Spleen (tissue), 11 donors: ENCODE measurements around the gene TUBB4A. TPM values are rescaled to one million over a fixed set of nuclear protein-coding genes. Genes with fewer than 3 reads are reported as not detected.
"Not testable (repeated sequence)": the region's sequence is repeated elsewhere in the genome, so short reads cannot be mapped to it uniquely, and the experiment has no call there.

Source experiments
- DNase-seq: peaks from one replicate; pipeline ENCODE4 v3.0.0-alpha.2; 2020
- H3K27ac ChIP-seq, 8 donors: fragments of 200-600 bp; sonication (generic) in 7 of 8; 1 replicate in 4 of 8; 2 replicates in 4 of 8; pipeline versions ENCODE4 v1.5.0 to v1.8.0; 2016 to 2021; ENCODE audit warnings: inconsistent platforms in 4 of 8, mild to moderate bottlenecking in 4 of 8, moderate library complexity in 1 of 8
- H3K27me3 ChIP-seq, 7 donors: fragments of 200-600 bp; sonication (generic) in 6 of 7; replicated peaks in 1 of 7; 1 replicate in 4 of 7; 2 replicates in 3 of 7; pipeline versions ENCODE4 v1.5.0 to v1.8.0; 2016 to 2021; ENCODE audit warnings: inconsistent platforms in 3 of 7, mild to moderate bottlenecking in 1 of 7
- H3K36me3 ChIP-seq, 6 donors: fragments of 200-600 bp; sonication (generic) in 5 of 6; 1 replicate in 4 of 6; 2 replicates in 2 of 6; pipeline versions ENCODE4 v1.5.0 to v1.8.0; 2016 to 2021; ENCODE audit warnings: inconsistent platforms in 2 of 6
- H3K4me1 ChIP-seq, 6 donors: fragments of 200-600 bp; sonication (generic) in 5 of 6; 1 replicate in 3 of 6; 2 replicates in 3 of 6; pipeline versions ENCODE4 v1.5.0 to v1.8.0; 2016 to 2021; ENCODE audit warnings: inconsistent platforms in 3 of 6
- H3K4me3 ChIP-seq, 8 donors: fragments of 200-600 bp; sonication (generic) in 7 of 8; 1 replicate in 4 of 8; 2 replicates in 4 of 8; pipeline versions ENCODE4 v1.5.0 to v1.8.0; 2016 to 2021; ENCODE audit warnings: inconsistent platforms in 4 of 8, mild to moderate bottlenecking in 4 of 8, moderate library complexity in 2 of 8
- H3K9me3 ChIP-seq, 8 donors: fragments of 200-600 bp; sonication (generic) in 7 of 8; 1 replicate in 4 of 8; 2 replicates in 4 of 8; pipeline versions ENCODE4 v1.5.0 to v1.8.0; 2016 to 2021; ENCODE audit warnings: inconsistent platforms in 4 of 8
- POLR2AphosphoS5 ChIP-seq, 3 donors: sonication (generic); formaldehyde crosslinking; IDR thresholded peaks; one replicate each; pipeline ENCODE4 v1.5.1; 2017; ENCODE audit warnings: antibody characterized with exemption in 3 of 3
- WGBS, 5 donors: extraction: QIAGEN DNeasy Blood & Tissue Kit in 3 of 5; methylation state at CpG; one replicate each; pipeline versions ENCODE4 v1.1.5 to v1.1.7; 2013 to 2018; 5-methylcytosine and 5-hydroxymethylcytosine counted together
- intact Hi-C: fragments of 100-400 bp; cut with DNase I; formaldehyde crosslinking; loops from one replicate; pipeline ENCODE4 v1.15.0; 2023; ENCODE audit warnings: low total_unique reads
- polyA plus RNA-seq, 3 donors: library from polyadenylated mRNA; stranded (reverse); fragments of 200-250 nt; gene quantifications; one replicate each; pipeline ENCODE4 v1.2.1, GENCODE V29; 2013
- total RNA-seq, 7 donors: library from RNA; depleted of rRNA in 3 of 7; stranded (reverse); fragments of >200 nt in 3 of 7; fragmentation: NEBNext Ultra II Directional in 4 of 7; extraction: Animal tissue kit (Norgen Biotek cat#: 25700) in 4 of 7; gene quantifications; one replicate each; pipeline versions ENCODE4 v1.1.0 to v1.2.1, GENCODE V29; 2016 to 2021
- TF ChIP-seq, protein P1 (sequence below), 11 experiments: fragments of 200-600 bp in 7 of 11; fragments of 450-650 bp in 4 of 11; sonication (generic) in 4 of 11; IDR thresholded peaks in 8 of 11; conservative IDR thresholded peaks in 3 of 11; 1 replicate in 7 of 11; 2 replicates in 4 of 11; pipeline versions ENCODE4 v1.4.0 to v1.8.0; 2016 to 2021; ENCODE audit warnings: antibody characterized with exemption in 11 of 11, inconsistent platforms in 4 of 11, mild to moderate bottlenecking in 1 of 11
- donor health status: healthy with polysubstance abuse.
- donor health status: DM: no; HTN: no; CAD: no; lungs with moderate emphysema.
- donor health status: DM: no; HTN: no; CAD: no.
- donor health status: Bipolar disorder and iron deficiency.
- donor health status: healthy.
- donor health status: DM: no; HTN: no; CAD: no.
- donor health status: DM: yes; HTN: yes; CAD: no.

TUBB4A gene
- total and polyA plus RNA-seq, 10 donors, result 1.7 to 23.8 (median 15.8) TPM

- 63 to 76% (median 64%) methylated on average over 20 of the region's 20 CpGs for WGBS, 5 donors
- DNase-seq, result peak; percentile 87
Observed at GRCh38 chr19:6509118-6509971, 7.2 kb upstream of the TUBB4A start.

GRCh38 chr19:6508028-6508771 lies 6.1 kb upstream of the TUBB4A start:
- H3K36me3 ChIP-seq, H3K4me3 ChIP-seq, H3K9me3 ChIP-seq, DNase-seq, intact Hi-C loops: not testable (repeated sequence)
- H3K27ac ChIP-seq, result peak overlapping the region in 7 of 8 donors; percentile 71 to 89 (median 82)
- peaks cover 0 to 11% (median 0%) of the 10 kb centered on the region in 7 donors for H3K27me3 ChIP-seq
- WGBS, 5 donors, result 86 to 89% (median 87%) methylated on average over 9 of the region's 9 CpGs
- peaks cover 0 to 39% (median 18%) of the 10 kb centered on the region in 6 donors for H3K4me1 ChIP-seq

More at GRCh38 chr19:6509118-6509971, 7.2 kb upstream of the TUBB4A start:
- Histone ChIP-seq H3K27ac (peak overlapping the region; percentile 42 to 89 (median 79)), H3K27me3 (no peaks in the 10 kb centered on the region), H3K36me3 (no peaks in the 10 kb centered on the region), H3K4me1 (peaks cover 0 to 29% (median 8%) of the 10 kb centered on the region in 6 donors), H3K4me3 (no peak overlapping the region), H3K9me3 (no peaks in the 10 kb centered on the region)
- intact Hi-C loops, result no loop called here
- TF ChIP-seq POLR2AphosphoS5 (IDR thresholded peaks at IDR 0.05), result peak; percentile 74 to 81 (median 76)
- TF ChIP-seq, protein P1, sequence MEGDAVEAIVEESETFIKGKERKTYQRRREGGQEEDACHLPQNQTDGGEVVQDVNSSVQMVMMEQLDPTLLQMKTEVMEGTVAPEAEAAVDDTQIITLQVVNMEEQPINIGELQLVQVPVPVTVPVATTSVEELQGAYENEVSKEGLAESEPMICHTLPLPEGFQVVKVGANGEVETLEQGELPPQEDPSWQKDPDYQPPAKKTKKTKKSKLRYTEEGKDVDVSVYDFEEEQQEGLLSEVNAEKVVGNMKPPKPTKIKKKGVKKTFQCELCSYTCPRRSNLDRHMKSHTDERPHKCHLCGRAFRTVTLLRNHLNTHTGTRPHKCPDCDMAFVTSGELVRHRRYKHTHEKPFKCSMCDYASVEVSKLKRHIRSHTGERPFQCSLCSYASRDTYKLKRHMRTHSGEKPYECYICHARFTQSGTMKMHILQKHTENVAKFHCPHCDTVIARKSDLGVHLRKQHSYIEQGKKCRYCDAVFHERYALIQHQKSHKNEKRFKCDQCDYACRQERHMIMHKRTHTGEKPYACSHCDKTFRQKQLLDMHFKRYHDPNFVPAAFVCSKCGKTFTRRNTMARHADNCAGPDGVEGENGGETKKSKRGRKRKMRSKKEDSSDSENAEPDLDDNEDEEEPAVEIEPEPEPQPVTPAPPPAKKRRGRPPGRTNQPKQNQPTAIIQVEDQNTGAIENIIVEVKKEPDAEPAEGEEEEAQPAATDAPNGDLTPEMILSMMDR (IDR thresholded peaks at IDR 0.05 in 8 of 11, conservative IDR thresholded peaks at IDR 0.05 in 3 of 11), result no peak

- no peak overlapping the region for H3K4me3 ChIP-seq
- 64 to 86% (median 75%) methylated on average over 9 of the region's 9 CpGs for WGBS, 5 donors
- intact Hi-C loops, result no loop called here
- DNase-seq, result no peak
- H3K9me3 ChIP-seq, result no peaks in the 10 kb centered on the region
- TF ChIP-seq POLR2AphosphoS5 (IDR thresholded peaks at IDR 0.05), result peak in 1 of 3 donors; percentile 53
- TF ChIP-seq, protein P1 (IDR thresholded peaks at IDR 0.05 in 8 of 11, conservative IDR thresholded peaks at IDR 0.05 in 3 of 11), result no peak
- peaks cover 8 to 68% (median 41%) of the 10 kb centered on the region in 6 donors for H3K4me1 ChIP-seq
- peaks cover 0 to 46% (median 14%) of the 10 kb centered on the region in 7 donors for H3K27me3 ChIP-seq
- H3K36me3 ChIP-seq, result no peaks in the 10 kb centered on the region
- peak overlapping the region in 6 of 8 donors; percentile 17 to 79 (median 56) for H3K27ac ChIP-seq
Observed at GRCh38 chr19:6503407-6504201, 1.5 kb upstream of the TUBB4A start.
